ENCODE data around the gene SLCO4C1.

DNA sequence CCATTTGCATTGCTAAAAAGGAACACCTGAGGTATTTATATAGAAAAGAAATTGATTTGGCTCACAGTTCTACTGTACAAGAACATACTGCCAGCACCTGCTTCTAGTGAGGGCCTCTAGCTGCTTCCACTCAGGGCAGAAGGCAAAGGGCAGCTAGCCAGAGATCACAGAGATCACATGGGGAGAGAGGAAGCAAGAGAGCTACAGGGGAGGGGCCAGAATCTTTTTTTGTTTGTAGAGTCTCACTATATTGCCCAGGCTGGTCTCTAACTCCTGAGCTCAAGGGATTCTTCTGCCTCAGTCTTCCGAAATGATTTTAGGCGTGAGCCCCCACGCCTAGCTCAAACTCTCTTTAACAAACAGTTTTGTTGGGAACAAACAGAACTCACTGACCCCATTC lies 6.1 kb downstream of the SLCO4C1 start:
- TF ChIP-seq, protein P1, sequence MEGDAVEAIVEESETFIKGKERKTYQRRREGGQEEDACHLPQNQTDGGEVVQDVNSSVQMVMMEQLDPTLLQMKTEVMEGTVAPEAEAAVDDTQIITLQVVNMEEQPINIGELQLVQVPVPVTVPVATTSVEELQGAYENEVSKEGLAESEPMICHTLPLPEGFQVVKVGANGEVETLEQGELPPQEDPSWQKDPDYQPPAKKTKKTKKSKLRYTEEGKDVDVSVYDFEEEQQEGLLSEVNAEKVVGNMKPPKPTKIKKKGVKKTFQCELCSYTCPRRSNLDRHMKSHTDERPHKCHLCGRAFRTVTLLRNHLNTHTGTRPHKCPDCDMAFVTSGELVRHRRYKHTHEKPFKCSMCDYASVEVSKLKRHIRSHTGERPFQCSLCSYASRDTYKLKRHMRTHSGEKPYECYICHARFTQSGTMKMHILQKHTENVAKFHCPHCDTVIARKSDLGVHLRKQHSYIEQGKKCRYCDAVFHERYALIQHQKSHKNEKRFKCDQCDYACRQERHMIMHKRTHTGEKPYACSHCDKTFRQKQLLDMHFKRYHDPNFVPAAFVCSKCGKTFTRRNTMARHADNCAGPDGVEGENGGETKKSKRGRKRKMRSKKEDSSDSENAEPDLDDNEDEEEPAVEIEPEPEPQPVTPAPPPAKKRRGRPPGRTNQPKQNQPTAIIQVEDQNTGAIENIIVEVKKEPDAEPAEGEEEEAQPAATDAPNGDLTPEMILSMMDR (IDR thresholded peaks at IDR 0.05; ENCODE audit: low read depth, low read length): no peak
- TF ChIP-seq POLR2A (IDR thresholded peaks at IDR 0.05; ENCODE audit: extremely low read depth, insufficient read length): no peak
- TF ChIP-seq, protein P2, sequence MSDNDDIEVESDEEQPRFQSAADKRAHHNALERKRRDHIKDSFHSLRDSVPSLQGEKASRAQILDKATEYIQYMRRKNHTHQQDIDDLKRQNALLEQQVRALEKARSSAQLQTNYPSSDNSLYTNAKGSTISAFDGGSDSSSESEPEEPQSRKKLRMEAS (IDR thresholded peaks at IDR 0.05; ENCODE audit: low read depth, low read length): no peak

All from NB4 (cell line).